Stimulated activated CD4-positive, alpha-beta T cell treated with anti-CD3 and anti-CD28 coated beads, Interleukin-2, amount 100 ng/mL, for 4 hours (primary cell): Measurements from ENCODE around the gene PTPN3.
"Not testable (repeated sequence)": the region's sequence is repeated elsewhere in the genome, so short reads cannot be mapped to it uniquely, and the experiment has no call there.

ENCODE experiments used
- DNase-seq: peaks from one replicate; pipeline ENCODE4 v3.0.0-alpha.2; 2020; ENCODE audit warnings: low read depth

Gene PTPN3

GRCh38 chr9:109346904-109347303 lies 151.2 kb downstream of the PTPN3 start:
- no peak for DNase-seq

- DNase-seq: no peak
Measured at GRCh38 chr9:109344866-109345265, 153.2 kb downstream of the PTPN3 start.

GRCh38 chr9:109342878-109343277 lies 155.2 kb downstream of the PTPN3 start:
- DNase-seq: no peak

GRCh38 chr9:109341561-109341960 lies 156.5 kb downstream of the PTPN3 start:
- no peak for DNase-seq

- not testable (repeated sequence) for DNase-seq
Measured at GRCh38 chr9:109340979-109341378, 157.1 kb downstream of the PTPN3 start.

- DNase-seq: no peak
Measured at GRCh38 chr9:109336409-109336808, 161.7 kb downstream of the PTPN3 start.

GRCh38 chr9:109335929-109336328 lies 162.2 kb downstream of the PTPN3 start:
- no peak for DNase-seq

GRCh38 chr9:109335121-109335520 lies 163.0 kb downstream of the PTPN3 start:
- no peak for DNase-seq

GRCh38 chr9:109331353-109331752 lies 166.8 kb downstream of the PTPN3 start:
- no peak for DNase-seq

GRCh38 chr9:109329638-109330258 lies 168.4 kb downstream of the PTPN3 start:
- no peak for DNase-seq

- DNase-seq: no peak
Measured at GRCh38 chr9:109328978-109329637, 169.0 kb downstream of the PTPN3 start.
